Myocyte (in vitro differentiated cells): ENCODE results near the gene SV2B. TPM values are rescaled to one million over a fixed set of nuclear protein-coding genes. Genes with fewer than 3 reads are reported as not detected.
A peak's percentile ranks its signal among the peaks of the same experiment; 100 is the strongest.

Experiments
- DNase-seq: peaks from one replicate; pipeline ENCODE4 v3.0.0-alpha.2; 2012; ENCODE audit warnings: low read depth
- total RNA-seq: library from RNA; depleted of rRNA; stranded (reverse); fragments of >200 nt; gene quantifications from 2 replicates; pipeline ENCODE4 v1.2.3, GENCODE V29; 2014

Gene SV2B
- total RNA-seq, 1 donor from 2014 or later: not detected

DNA sequence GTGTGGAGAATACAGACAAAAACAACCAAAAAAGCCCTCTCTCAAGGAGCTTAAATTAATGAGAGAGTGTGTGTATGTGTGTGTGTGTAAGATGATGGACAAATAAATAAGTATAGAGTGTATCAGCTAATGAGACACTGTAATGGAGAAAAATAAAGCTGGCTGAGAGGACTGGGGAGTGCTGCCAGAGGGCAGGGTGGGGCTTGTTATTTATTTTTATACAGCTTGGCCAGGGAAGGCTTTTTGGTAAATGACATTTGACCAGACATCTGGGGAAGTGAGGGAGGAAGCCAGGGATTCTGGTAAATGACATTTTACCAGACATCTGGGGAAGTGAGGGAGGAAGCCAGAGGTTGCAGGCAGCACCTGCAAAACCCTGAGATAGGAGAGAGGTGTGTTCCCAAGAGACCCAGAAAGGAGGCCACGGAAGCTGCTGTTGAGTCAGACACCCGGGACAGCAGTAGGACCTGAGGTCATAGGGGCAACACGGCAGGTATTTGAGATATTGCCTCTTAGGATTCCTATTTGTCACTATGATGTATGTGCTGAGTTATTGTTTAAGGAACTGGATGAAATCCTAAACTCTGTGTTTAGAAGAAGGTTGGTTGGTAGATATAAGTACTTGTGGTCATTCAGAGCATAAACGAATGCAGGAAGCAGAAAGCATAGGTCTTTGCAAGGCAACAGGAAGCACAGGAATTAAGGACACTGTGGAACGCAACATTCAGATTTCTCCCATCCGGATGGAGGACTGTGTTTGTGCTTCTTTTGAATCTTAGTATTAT is 2.7 kb downstream of the SV2B start:
- no peak for DNase-seq

DNA sequence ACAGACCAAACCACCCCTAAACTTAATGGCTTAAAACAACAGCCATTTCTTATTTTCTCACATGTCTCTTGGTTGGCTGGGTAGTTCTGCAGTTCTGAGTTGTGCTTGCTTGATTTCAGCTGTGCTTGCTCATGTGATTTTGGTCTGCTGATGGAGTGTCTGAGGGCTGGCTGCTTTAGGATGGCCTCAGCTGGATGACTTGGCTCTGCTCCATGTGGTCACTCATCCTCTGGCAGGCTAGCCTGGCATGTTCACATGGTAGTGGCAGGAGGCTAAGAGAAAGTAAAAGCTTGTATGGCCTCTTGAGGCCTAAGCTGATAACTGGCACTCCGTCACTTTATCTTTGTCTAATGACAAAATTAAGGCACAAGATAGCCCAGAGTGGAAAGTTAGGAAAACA is 4.1 kb downstream of the SV2B start:
- DNase-seq: peak; percentile 59

DNA sequence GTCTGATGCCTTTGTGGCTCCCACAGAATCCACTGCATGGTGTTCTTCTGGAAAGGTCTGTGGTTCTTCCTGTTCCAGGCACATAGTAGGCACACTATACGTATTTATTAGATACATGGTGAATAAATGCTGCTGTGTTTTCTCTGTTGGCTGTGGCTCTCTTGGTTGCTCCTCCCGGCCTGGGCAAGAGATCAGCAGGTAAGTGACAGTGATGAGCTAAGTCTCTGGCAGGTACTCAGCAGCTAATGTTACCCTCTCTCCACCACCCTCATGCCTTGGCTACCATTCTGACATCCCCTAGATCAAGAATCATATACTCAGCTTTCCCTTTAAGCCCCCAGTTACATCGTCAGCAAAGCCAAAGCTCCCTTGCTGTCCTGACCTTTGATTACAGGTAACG is 8.4 kb downstream of the SV2B start:
- no peak for DNase-seq

DNA sequence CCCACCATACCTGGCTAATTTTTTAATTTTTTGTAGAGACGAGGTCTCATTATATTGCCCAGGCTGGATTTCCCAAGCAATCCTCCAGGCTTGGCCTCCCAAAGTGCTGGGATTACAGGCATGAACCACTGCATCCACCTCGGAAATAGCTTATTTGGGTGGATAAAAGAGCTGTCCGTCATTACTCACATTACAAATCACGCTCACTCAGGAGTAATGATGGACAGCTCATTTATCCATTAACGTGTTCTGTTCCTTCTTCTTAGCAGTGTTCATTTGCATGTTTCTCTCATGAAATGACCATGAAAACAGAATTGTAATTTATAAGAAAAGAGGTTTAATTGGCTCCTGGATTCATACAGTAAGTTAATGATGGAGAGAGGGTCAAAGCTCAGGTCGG is 9.8 kb downstream of the SV2B start:
- DNase-seq: no peak

DNA sequence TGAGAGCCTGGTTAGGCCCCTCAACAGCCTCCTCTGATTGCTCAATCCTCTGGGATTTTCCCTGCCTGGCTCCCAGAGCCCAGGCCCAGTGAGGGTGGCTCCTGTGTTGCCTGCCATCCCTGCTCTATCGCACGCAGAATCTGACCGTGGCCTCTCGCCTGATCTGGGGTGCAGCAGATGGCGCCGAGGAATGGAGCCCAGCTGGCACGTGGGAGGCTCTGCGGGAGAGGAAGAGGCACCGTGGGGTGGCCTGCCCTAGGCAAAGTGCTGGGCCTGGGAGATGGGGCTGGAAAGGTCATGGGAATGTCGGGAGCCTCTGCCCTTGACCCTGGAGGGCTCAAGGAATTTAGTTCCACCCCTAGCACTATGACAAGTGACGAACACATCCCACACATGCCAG is 10.3 kb downstream of the SV2B start:
- DNase-seq: no peak

DNA sequence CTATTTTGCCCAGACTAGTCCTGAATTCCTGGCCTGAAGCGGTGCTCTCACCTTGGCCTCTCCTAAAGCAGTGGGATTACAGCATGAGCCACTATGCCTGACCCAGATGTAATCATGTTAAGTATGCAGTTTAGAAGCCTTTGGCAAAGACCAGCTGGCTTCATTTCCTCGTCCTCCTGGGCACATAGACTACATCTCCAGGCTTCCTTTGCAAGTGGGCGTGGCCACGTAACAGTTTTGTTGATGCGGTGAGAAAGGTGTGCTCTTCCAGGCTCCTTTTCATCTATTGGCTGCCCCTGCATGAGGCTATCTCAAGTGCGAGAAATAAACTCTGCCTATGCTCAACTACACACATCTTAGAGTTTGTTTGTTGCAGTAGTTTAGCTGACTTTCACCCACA is 13.0 kb downstream of the SV2B start:
- DNase-seq: no peak

DNA sequence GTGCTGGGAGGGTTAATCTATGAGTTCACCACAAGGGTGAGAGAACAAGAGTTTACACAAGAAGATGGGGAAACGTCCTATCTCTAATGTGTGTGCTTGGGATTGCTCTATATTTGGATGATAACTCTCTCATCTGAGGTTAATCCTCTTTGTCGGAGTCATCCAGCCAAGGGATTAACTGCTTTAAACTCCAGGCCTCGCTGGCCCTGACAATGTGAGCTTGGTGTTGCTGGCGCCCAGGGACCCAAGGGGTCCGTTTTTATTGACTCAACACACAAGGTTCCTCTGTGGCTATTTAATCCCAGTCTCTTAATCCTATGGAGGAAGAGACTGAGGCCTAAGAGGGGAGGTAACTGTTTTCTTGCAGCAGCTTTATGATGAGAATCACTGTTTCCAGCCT is 14.2 kb downstream of the SV2B start:
- no peak for DNase-seq

DNA sequence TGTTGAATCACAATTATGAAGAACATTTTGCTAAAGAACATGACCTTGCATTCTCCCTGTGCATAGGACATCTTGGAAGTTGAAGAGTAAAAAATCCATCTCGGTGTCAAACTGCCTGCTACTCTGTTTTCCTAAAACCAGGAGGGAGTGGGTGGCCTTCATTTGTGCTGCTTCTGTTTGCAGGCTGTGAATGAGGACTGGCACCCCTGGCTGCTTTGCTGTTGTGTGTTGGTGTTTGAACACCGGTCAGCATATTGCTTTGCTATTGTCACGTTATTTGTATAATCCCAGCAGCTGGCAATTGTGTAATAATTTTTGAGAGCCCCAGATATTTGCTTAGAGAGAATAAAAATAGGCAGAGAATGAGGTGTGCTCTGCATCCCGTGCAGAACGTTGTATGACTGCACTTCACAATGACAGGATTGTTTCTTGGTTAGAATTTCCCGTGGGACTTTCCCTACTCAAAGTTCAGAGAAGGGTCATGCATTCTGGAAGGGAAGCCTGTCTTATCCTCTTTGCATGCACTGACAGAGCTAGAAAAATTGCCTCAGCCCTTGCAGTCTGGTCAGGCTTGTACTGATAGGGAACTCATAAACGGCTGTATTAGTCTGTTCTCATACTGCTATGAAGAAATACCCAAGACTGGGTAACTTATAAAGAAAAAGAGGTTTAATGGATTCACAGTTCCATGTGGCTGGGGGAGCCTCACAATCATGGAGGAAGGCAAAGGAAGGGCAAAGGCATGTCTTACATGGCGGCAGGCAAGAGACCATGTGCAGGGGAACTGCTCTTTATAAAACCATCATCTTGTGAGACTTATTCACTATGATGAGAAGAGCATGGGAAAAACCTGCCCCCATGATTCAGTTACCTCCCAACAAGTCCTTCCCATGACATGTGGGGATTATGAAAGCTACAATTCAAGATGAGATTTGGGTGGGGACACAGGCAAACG is 16.3 kb downstream of the SV2B start:
- DNase-seq: no peak

DNA sequence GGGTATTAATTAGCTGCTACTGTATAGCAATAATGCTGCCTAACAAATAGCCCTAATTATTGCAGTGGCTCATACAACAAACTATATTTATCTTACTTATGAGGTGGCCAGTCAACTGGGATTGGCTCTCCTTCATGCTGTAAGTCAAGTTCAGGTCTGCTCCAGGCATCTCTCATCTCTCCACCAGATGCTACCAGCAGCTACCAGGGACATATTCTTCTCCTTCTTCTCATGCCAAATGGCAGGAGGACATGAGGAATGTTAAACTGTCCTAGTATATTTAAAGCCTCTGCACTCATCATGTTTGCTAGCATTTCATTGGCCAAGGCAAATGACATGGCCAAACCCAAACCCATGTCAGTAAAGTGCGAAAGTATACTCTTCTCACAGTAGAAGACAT is 17.3 kb downstream of the SV2B start:
- no peak for DNase-seq

DNA sequence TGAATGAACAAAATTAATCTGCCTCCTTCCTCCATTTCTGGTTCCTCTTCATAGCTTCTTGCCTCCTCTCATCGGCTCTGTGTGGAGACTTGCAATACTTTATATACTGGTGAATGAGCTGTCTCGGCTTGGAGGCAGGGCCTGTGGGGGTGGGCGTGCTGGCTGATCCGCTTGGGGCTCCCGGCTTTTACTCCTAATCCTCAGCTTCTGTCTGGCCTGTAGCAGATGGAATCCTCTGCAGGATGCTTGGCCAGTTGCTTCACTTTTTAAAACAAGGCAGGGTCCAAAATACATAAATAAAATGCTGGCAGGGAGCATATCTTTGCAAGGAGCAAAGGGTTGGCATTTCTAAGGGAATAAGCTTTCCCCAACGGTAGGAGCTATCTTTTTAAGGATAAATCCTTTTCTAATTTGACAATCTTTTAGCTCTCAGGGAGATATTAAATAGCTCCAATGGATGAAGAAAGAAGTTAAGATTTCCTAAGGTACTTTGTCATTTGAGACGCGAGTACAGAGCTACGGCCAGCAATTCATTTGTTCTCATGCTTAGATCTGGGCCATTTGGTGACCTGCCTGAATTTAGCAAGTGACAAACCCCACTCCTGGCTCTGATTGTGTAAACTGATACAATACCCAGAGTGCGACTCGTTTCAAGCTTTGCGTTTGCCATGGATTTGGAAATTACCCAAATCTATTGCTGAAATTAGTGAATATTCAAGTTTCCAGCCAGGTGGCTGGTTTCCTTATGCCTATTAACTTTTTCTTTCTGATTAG is 18.9 kb downstream of the SV2B start:
- no peak for DNase-seq

DNA sequence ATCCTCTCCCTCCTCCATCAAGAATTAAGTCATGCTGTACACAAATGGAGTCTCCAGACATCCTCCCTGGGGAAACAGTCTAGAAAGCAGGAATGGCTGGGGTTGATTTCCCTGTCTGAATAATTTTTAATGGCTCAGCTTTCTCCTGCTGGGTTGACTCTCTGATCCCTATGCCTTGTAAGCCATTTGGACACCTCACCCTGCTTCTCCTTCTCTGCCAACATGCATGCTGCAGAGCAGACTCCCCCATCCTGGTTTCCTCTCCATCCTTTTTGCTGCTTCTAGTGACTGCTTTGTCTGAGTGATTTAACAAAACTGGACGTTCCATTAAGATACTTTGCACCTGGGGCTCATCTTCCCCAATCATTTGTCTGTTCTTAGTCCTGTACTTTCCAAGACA is 22.2 kb downstream of the SV2B start:
- DNase-seq: no peak

DNA sequence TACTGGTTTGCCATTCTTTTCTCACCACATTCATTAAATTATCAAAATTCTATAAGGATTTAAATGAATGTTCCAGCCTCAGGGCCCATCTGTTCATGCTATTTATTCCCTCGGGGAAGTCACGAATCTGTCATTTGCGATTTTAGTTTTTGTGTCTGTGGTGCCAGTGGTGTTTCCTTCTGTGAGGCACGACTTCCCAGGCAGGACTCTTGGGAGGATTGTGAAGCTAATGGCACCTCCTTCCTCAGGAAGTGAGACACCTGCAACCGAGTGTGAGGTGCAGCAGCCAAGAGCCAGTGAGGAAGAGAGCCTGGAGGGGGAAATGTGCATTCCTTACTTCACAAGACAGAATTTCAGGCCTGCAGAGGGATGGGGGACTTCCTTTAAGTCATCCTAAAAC is 24.1 kb downstream of the SV2B start:
- no peak for DNase-seq

DNA sequence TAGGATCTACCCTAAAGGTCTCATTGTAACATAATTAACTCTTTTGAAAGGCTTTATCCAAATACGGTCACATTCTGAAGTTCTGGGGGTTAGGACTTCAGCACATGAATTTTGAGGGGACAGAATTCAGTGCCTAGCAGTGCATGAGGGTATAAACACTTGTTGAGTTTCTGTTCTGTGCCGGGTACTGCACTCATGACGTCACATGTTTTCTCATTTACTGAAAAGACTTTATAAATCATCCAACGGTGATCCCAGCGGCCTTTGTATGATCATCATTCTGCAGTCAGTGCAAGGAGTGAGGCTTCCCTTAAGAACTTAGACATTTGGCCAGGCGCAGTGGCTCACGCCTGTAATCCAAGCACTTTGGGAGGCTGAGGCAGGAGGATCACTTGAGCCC is 25.1 kb downstream of the SV2B start:
- DNase-seq: no peak

DNA sequence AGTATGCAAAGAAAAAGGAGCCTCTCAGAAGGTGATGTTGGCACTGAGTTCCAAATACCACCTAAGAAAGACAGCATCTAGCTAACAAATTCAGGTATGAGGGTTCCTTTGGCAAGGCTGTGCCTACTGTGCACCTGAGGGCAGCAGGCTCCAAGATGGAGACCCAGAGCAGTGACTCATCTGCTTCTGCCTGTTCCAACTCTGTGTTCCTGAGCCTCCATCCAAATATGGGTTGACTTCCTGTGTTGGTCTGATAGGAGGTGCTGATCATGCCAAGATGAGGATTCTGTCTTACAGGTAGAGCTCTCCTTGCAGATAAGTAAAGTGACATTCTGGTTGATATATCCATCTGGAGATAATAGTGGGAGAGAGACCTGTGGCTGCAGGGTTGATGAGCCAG is 26.0 kb downstream of the SV2B start:
- DNase-seq: no peak

DNA sequence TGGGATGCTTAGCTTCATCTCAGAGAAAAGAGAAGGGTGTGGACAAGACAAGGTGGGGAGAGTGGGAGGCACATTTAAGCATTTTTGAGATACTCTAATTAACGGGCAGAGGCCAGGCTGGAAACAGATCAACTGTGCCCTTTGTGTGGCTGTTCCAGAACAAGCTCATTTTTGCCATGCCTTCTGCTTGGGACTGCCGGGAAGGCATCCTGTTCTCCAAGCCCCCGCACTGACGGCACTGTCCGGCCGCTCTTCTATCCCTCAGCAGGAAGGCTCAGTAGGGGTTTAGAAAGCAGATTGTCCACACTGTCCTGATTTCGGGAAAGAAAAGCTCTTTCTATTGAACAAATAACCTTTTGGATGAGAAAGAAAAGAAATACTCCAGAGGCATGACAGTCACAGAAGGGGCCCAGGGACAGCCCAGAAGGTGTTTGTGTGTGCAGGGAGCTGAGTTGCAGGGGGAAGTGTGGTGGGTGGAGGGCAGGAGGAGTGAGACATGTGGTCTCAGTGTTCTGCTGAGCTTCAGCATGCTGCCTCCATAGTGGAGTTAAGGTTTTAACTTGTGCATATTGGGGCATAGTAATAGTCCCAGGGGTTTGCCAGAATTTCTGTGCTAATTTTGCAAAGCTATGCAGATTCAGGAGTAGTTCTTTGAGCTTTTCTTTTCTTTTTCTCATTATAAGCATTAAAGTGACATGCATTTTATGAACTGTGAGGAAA is 27.3 kb downstream of the SV2B start:
- DNase-seq: no peak

DNA sequence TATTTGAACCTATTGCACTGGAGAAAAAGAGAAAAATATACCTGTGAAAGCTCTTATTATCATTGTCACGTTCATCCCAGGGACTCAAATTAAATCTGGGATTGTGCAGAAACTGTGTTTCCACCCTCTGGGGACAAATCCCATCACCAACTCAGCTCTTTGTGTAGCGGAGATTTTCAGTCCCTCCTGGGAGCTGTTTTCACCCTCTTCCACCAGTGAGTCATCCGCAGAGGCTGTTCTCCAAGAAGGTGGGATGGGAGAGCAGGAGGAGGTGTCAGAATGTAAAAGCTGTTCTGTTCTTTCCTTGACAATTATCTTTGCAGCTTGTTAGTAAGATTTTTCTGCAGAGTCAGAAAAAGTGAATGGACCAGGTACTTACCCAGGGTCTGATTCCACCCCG is 28.0 kb downstream of the SV2B start:
- no peak for DNase-seq

DNA sequence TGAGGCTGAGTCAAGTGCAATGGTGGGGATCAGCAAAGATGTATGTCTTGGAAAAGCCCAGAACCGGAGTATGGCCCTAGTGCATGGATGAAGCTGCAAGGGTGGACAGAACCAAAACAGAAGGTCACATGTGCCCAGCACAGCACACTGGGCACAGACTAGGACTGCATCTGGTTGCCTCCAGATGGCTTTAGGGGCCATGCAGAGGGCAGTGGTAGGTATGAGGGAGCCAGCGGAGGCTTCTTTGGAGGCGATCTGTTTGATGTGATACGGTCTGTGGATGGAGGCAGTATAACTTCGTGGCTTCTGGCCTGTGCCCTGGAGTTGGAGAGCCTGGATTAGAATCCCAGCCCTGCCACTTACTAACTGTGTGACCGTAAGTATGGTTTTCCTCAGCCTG is 29.4 kb downstream of the SV2B start:
- no peak for DNase-seq

DNA sequence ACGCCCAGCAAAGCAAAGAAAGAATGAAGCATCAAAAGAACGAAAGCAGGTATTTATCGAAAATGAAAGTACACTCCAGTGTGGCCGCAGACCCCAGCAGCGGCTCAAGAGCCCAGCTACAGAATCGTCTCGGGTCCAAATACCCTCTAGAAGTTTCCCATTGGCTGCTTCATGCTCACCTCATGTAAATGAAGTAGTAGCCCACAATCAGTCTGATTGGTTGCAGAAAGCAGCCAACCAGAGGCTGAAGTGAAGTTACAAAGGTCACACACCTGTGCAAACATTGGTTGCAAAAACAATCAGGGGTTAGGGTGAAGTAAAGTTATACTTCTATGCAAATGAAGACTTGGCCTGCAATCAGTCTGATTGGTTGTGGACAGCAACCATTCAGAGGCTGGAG is 32.0 kb downstream of the SV2B start:
- no peak for DNase-seq

DNA sequence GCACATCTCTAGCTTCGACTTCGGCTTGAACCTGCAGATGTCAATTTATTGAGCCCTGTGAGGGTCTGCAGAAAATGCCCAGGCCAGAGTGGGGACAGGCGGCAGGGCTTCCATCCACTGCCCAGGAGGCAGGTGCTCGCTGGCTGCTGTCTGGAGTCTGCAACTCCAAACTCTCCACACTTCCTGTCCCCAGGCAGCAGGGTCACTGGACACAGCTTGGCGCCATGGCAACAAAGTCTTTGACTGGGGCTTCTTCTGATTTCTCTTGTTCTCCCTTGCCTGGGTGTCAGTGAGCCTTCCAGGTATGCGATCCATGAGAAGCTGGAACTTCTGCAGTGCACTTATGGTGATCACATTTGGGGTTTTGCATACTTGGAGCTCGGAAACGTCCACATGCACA is 33.5 kb downstream of the SV2B start:
- no peak for DNase-seq

DNA sequence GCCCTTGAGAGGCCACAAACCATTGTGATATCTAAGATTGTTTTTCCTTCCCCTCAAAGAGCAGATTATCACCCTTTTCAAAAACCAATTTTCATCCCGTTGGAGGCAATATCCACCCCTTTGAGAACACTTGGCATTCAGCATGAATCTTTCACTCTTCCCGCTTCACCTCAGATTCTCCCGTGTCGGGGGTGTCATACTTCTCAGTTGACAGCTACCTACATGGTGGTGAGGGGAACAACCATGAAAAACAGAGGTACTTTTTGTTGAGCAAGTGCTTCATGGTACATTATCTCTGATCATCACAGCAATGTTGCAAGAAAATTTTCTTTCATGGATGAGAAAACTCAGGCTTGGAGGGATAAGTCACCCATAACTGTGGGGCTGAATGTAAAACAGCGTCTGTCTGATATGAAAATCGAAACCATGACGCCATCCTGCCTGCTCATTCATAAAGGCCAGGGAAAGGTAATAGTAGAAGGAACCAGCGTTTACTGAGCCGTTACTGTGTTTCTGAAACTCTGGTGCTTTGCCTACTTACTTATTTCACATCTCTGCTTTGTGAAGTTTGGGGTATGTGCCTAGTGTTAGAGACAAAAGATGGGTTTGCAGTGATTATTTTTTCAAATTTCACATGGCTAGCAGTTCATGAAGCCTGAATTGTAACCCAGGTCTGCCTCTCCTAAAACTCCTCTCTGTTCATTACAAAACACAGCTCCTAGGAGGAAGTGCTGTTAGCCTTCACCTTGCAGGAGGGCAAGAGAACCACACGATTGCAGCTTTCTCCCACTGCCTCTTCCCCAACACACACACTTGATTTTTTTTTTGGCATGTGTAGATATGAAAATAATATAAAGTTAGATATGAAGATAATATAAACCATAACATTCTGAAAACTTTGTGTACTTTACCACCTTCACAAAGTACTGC is 35.4 kb downstream of the SV2B start:
- DNase-seq: no peak
